ENCODE data around the gene MYADM. TPM values are rescaled to one million over a fixed set of nuclear protein-coding genes. Genes with fewer than 3 reads are reported as not detected.

The MYADM gene
- total RNA-seq, 1 donor from 2014 or later, result 126 TPM

- ATAC-seq (no peak), DNase-seq (no peak)
- Histone ChIP-seq H3K27ac (no peak overlapping the region), H3K27me3 (ENCODE audit: low read depth) (peaks cover 41% of the 10 kb centered on the region), H3K4me3 (no peak overlapping the region), H3K9me3 (no peaks in the 10 kb centered on the region), H3K36me3 (no peaks in the 10 kb centered on the region), H3K4me1 (peaks cover 15% of the 10 kb centered on the region)
- TF ChIP-seq, protein P1, sequence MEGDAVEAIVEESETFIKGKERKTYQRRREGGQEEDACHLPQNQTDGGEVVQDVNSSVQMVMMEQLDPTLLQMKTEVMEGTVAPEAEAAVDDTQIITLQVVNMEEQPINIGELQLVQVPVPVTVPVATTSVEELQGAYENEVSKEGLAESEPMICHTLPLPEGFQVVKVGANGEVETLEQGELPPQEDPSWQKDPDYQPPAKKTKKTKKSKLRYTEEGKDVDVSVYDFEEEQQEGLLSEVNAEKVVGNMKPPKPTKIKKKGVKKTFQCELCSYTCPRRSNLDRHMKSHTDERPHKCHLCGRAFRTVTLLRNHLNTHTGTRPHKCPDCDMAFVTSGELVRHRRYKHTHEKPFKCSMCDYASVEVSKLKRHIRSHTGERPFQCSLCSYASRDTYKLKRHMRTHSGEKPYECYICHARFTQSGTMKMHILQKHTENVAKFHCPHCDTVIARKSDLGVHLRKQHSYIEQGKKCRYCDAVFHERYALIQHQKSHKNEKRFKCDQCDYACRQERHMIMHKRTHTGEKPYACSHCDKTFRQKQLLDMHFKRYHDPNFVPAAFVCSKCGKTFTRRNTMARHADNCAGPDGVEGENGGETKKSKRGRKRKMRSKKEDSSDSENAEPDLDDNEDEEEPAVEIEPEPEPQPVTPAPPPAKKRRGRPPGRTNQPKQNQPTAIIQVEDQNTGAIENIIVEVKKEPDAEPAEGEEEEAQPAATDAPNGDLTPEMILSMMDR (IDR thresholded peaks at IDR 0.05), result no peak
- intact Hi-C loops (cut with DNase I), result no loop called here
These were observed 17.4 kb downstream of the MYADM start for GRCh38 chr19:53885036-53885435.

DNA sequence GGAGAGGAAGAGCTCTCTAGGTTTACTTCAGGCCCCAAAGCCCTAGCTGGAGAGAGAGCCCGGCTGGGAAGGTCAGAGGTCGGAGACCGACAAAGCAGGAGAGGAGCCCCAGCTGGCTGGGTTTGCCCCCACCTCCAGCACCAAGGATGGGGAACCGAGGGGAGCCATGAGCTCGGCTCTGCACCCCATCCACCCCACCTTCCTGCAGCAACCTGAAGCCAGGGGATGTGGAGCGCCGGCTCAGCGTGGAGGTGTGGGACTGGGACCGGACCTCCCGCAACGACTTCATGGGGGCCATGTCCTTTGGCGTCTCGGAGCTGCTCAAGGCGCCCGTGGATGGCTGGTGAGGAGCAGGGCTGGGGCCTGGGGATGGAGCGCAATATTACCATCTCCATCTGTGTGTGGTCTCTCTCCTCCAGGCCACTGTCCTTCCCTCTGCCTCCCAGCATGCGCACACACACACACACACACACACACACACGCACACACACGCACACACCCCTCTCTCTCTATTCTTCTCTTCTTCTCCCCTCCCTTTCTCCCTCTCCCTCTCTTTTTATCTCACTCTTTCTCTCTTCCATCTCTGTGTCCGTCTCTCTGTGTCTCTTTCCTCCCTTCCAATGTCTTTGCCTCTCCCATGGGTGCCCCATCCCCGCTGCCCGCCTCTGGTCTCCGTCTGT, 24.8 kb downstream of the MYADM start:
- DNase-seq (no peak), ATAC-seq (no peak)
- H3K4me3 ChIP-seq, result no peak overlapping the region
- H3K27ac ChIP-seq, result no peak overlapping the region
- intact Hi-C loops (cut with DNase I), result no loop called here
- no peaks in the 10 kb centered on the region for H3K9me3 ChIP-seq
- no peaks in the 10 kb centered on the region for H3K4me1 ChIP-seq
- TF ChIP-seq, protein P1 (IDR thresholded peaks at IDR 0.05), result no peak
- no peaks in the 10 kb centered on the region for H3K36me3 ChIP-seq
- peaks cover 44% of the 10 kb centered on the region for H3K27me3 ChIP-seq (ENCODE audit: low read depth)

- no peak for DNase-seq
- no peaks in the 10 kb centered on the region for H3K4me1 ChIP-seq
- H3K27ac ChIP-seq, result no peak overlapping the region
- H3K4me3 ChIP-seq, result no peak overlapping the region
- no peaks in the 10 kb centered on the region for H3K9me3 ChIP-seq
- H3K36me3 ChIP-seq, result no peaks in the 10 kb centered on the region
- peak in 1 of 2 donors; percentile 5 for ATAC-seq
- peaks cover 49% of the 10 kb centered on the region for H3K27me3 ChIP-seq (ENCODE audit: low read depth)
- TF ChIP-seq, protein P1 (IDR thresholded peaks at IDR 0.05), result no peak
- intact Hi-C loops (cut with DNase I), result no loop called here
These were observed 25.3 kb downstream of the MYADM start for GRCh38 chr19:53892981-53893325.

DNA sequence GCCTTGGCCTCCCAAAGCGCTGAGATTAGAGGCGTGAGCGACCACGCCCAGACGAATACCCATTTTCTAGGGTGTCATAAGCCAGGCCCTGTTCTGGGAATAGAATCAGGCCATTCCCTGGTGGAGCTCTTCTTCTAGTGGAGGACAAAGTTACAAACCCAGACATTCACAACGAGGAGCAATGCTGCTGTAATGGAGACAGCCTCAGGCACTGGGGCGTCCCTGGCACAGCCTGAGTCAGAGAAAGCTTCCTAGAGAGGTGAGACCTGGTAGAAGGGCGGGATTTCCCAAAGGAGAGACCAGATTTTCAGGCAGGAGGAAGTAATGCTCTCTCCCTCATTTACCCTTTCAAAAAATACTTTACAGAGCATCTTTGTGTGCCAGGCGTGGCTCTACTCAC, 27.0 kb downstream of the MYADM start:
- peaks cover 64% of the 10 kb centered on the region for H3K27me3 ChIP-seq (ENCODE audit: low read depth)
- no peak for DNase-seq
- intact Hi-C loops (cut with DNase I), result no loop called here

GRCh38 chr19:53896682-53897081, 29.0 kb downstream of the MYADM start:
- ATAC-seq, result no peak
- Histone ChIP-seq H3K4me1 (no peaks in the 10 kb centered on the region), H3K4me3 (no peak overlapping the region), H3K27ac (no peak overlapping the region), H3K9me3 (no peaks in the 10 kb centered on the region), H3K27me3 (ENCODE audit: low read depth) (peaks cover 69% of the 10 kb centered on the region), H3K36me3 (no peaks in the 10 kb centered on the region)
- DNase-seq, result no peak
- TF ChIP-seq, protein P1 (IDR thresholded peaks at IDR 0.05), result no peak
- intact Hi-C loops (cut with DNase I), result no loop called here

More for the DNA sequence above, 27.0 kb downstream of the MYADM start:
- Histone ChIP-seq H3K36me3 (no peaks in the 10 kb centered on the region), H3K4me1 (no peaks in the 10 kb centered on the region), H3K27ac (no peak overlapping the region), H3K4me3 (no peak overlapping the region), H3K9me3 (no peaks in the 10 kb centered on the region)
- TF ChIP-seq, protein P1 (IDR thresholded peaks at IDR 0.05), result no peak
- no peak for ATAC-seq
